Activated CD4-positive, alpha-beta memory T cell treated with anti-CD3 and anti-CD28 coated beads, Interleukin-2, amount 10 ng/mL, durations not matched to agents 7 days and 5 days (primary cell): ENCODE data around the gene BMP7. TPM values are rescaled to one million over a fixed set of nuclear protein-coding genes. Genes with fewer than 3 reads are reported as not detected.

ENCODE experiments used
- CTCF ChIA-PET: fragments of 350-600 bp; sonication (Branson Sonifier 250); formaldehyde crosslinking; loops from one replicate; lab custom pipeline; 2021; ENCODE audit warnings: antibody characterized with exemption, inconsistent platforms; lab: Charles Lee
- POLR2A ChIA-PET: fragments of 350-600 bp; sonication (Branson Sonifier 250); formaldehyde crosslinking; loops from one replicate; lab custom pipeline; 2021; ENCODE audit warnings: antibody characterized with exemption; lab: Charles Lee
- DNase-seq: peaks from one replicate; pipeline ENCODE4 v3.0.0-alpha.2; 2020
- H3K27ac Mint-ChIP-seq: one replicate; pipeline ENCODE4 v1.8.0; 2021; ENCODE audit warnings: mild to moderate bottlenecking, mixed read lengths
- H3K27me3 Mint-ChIP-seq: one replicate; pipeline ENCODE4 v1.8.0; 2021; ENCODE audit warnings: mixed read lengths
- H3K36me3 Mint-ChIP-seq: one replicate; pipeline ENCODE4 v1.8.0; 2021; ENCODE audit warnings: low read depth, mixed read lengths
- H3K4me1 Mint-ChIP-seq: one replicate; pipeline ENCODE4 v1.8.0; 2021; ENCODE audit warnings: mixed read lengths
- H3K4me3 Mint-ChIP-seq: one replicate; pipeline ENCODE4 v1.8.0; 2021; ENCODE audit warnings: mild to moderate bottlenecking, mixed read lengths
- H3K9me3 Mint-ChIP-seq: one replicate; pipeline ENCODE4 v1.8.0; 2021; ENCODE audit warnings: mixed read lengths
- total RNA-seq, 2 experiments: library from RNA; stranded (reverse); gene quantifications; one replicate each; pipeline ENCODE4 v1.2.3, GENCODE V29; 2021

BMP7 gene
- total RNA-seq, 2 experiments from 2014 or later: not detected

GRCh38 chr20:57220337-57221145 is 45.9 kb downstream of the BMP7 start:
- CTCF ChIA-PET: no interaction called here
- Mint-ChIP-seq H3K27ac (no peak overlapping the region), H3K9me3 (no peaks in the 10 kb centered on the region), H3K36me3 (no peaks in the 10 kb centered on the region), H3K4me1 (no peaks in the 10 kb centered on the region), H3K4me3 (no peak overlapping the region), H3K27me3 (no peaks in the 10 kb centered on the region)
- DNase-seq: no peak
- POLR2A ChIA-PET: no interaction called here

GRCh38 chr20:57219071-57219677 is 47.3 kb downstream of the BMP7 start:
- no peaks in the 10 kb centered on the region for H3K4me1 Mint-ChIP-seq

GRCh38 chr20:57218489-57218888 is 48.0 kb downstream of the BMP7 start:
- no peaks in the 10 kb centered on the region for H3K9me3 Mint-ChIP-seq
- peaks cover 2% of the 10 kb centered on the region for H3K27me3 Mint-ChIP-seq
- no peaks in the 10 kb centered on the region for H3K4me1 Mint-ChIP-seq
- no peaks in the 10 kb centered on the region for H3K36me3 Mint-ChIP-seq
- no peak overlapping the region for H3K27ac Mint-ChIP-seq
- POLR2A ChIA-PET: no interaction called here
- no peak overlapping the region for H3K4me3 Mint-ChIP-seq
- no peak for DNase-seq
- CTCF ChIA-PET: interaction anchor here (0.5 kb wide), 1 partner anchor 652 kb away, joined by 3 read pairs; no protein-coding TSS in a partner anchor

More at GRCh38 chr20:57219071-57219677, 47.3 kb downstream of the BMP7 start:
- Mint-ChIP-seq H3K36me3 (no peaks in the 10 kb centered on the region), H3K27ac (no peak overlapping the region), H3K4me3 (no peak overlapping the region), H3K27me3 (peaks cover 2% of the 10 kb centered on the region), H3K9me3 (no peaks in the 10 kb centered on the region)
- ChIA-PET CTCF (interaction anchor here (0.5 kb wide), 1 partner anchor 653 kb away, joined by 3 read pairs; no protein-coding TSS in a partner anchor), POLR2A (no interaction called here)
- DNase-seq: no peak

- Mint-ChIP-seq H3K4me3 (no peak overlapping the region), H3K36me3 (no peaks in the 10 kb centered on the region), H3K4me1 (no peaks in the 10 kb centered on the region), H3K9me3 (no peaks in the 10 kb centered on the region), H3K27ac (no peak overlapping the region), H3K27me3 (peaks cover 2% of the 10 kb centered on the region)
- ChIA-PET POLR2A (no interaction called here), CTCF (no interaction called here)
- no peak for DNase-seq
These were observed 48.6 kb downstream of the BMP7 start for GRCh38 chr20:57217802-57218201.

- Mint-ChIP-seq H3K9me3 (no peaks in the 10 kb centered on the region), H3K36me3 (no peaks in the 10 kb centered on the region), H3K27ac (no peak overlapping the region), H3K4me3 (no peak overlapping the region), H3K4me1 (no peaks in the 10 kb centered on the region), H3K27me3 (peaks cover 7% of the 10 kb centered on the region)
- CTCF ChIA-PET: no interaction called here
- POLR2A ChIA-PET: no interaction called here
- no peak for DNase-seq
These were observed 49.8 kb downstream of the BMP7 start for GRCh38 chr20:57216669-57217068.

- no peak overlapping the region for H3K27ac Mint-ChIP-seq
- CTCF ChIA-PET: no interaction called here
- DNase-seq: no peak
- peaks cover 9% of the 10 kb centered on the region for H3K27me3 Mint-ChIP-seq
- H3K36me3 Mint-ChIP-seq: no peaks in the 10 kb centered on the region
- POLR2A ChIA-PET: no interaction called here
- no peaks in the 10 kb centered on the region for H3K9me3 Mint-ChIP-seq
- no peak overlapping the region for H3K4me3 Mint-ChIP-seq
- no peaks in the 10 kb centered on the region for H3K4me1 Mint-ChIP-seq
These were observed 50.5 kb downstream of the BMP7 start for GRCh38 chr20:57215826-57216471.

- no peaks in the 10 kb centered on the region for H3K9me3 Mint-ChIP-seq
- DNase-seq: no peak
- ChIA-PET POLR2A (no interaction called here), CTCF (no interaction called here)
- no peaks in the 10 kb centered on the region for H3K36me3 Mint-ChIP-seq
- H3K27ac Mint-ChIP-seq: no peak overlapping the region
- peaks cover 9% of the 10 kb centered on the region for H3K27me3 Mint-ChIP-seq
- no peaks in the 10 kb centered on the region for H3K4me1 Mint-ChIP-seq
- no peak overlapping the region for H3K4me3 Mint-ChIP-seq
These were observed 51.0 kb downstream of the BMP7 start for GRCh38 chr20:57215426-57215825.

GRCh38 chr20:57214948-57215347 is 51.5 kb downstream of the BMP7 start:
- no peak for DNase-seq
- CTCF ChIA-PET: no interaction called here
- no peak overlapping the region for H3K4me3 Mint-ChIP-seq
- H3K9me3 Mint-ChIP-seq: no peaks in the 10 kb centered on the region
- no peaks in the 10 kb centered on the region for H3K36me3 Mint-ChIP-seq
- peaks cover 9% of the 10 kb centered on the region for H3K27me3 Mint-ChIP-seq
- H3K27ac Mint-ChIP-seq: no peak overlapping the region
- POLR2A ChIA-PET: no interaction called here
- H3K4me1 Mint-ChIP-seq: no peaks in the 10 kb centered on the region

GRCh38 chr20:57214427-57214826 is 52.0 kb downstream of the BMP7 start:
- H3K27me3 Mint-ChIP-seq: peaks cover 9% of the 10 kb centered on the region
- H3K27ac Mint-ChIP-seq: no peak overlapping the region
- ChIA-PET POLR2A (no interaction called here), CTCF (no interaction called here)
- no peaks in the 10 kb centered on the region for H3K9me3 Mint-ChIP-seq
- no peaks in the 10 kb centered on the region for H3K36me3 Mint-ChIP-seq
- DNase-seq: no peak
- no peak overlapping the region for H3K4me3 Mint-ChIP-seq
- no peaks in the 10 kb centered on the region for H3K4me1 Mint-ChIP-seq

- Mint-ChIP-seq H3K27ac (no peak overlapping the region), H3K4me3 (no peak overlapping the region), H3K36me3 (no peaks in the 10 kb centered on the region), H3K27me3 (peaks cover 9% of the 10 kb centered on the region), H3K9me3 (no peaks in the 10 kb centered on the region), H3K4me1 (no peaks in the 10 kb centered on the region)
- POLR2A ChIA-PET: no interaction called here
- DNase-seq: no peak
- CTCF ChIA-PET: no interaction called here
These were observed 52.5 kb downstream of the BMP7 start for GRCh38 chr20:57213924-57214323.

- Mint-ChIP-seq H3K4me3 (no peak overlapping the region), H3K27me3 (peaks cover 9% of the 10 kb centered on the region), H3K4me1 (no peaks in the 10 kb centered on the region), H3K9me3 (no peaks in the 10 kb centered on the region), H3K36me3 (no peaks in the 10 kb centered on the region), H3K27ac (no peak overlapping the region)
- CTCF ChIA-PET: no interaction called here
- DNase-seq: no peak
- POLR2A ChIA-PET: no interaction called here
These were observed 53.1 kb downstream of the BMP7 start for GRCh38 chr20:57213291-57213690.

- H3K4me1 Mint-ChIP-seq: no peaks in the 10 kb centered on the region
- no peak overlapping the region for H3K27ac Mint-ChIP-seq
- POLR2A ChIA-PET: no interaction called here
- no peaks in the 10 kb centered on the region for H3K9me3 Mint-ChIP-seq
- no peaks in the 10 kb centered on the region for H3K36me3 Mint-ChIP-seq
- H3K27me3 Mint-ChIP-seq: peaks cover 9% of the 10 kb centered on the region
- CTCF ChIA-PET: no interaction called here
- DNase-seq: no peak
- H3K4me3 Mint-ChIP-seq: no peak overlapping the region
These were observed 53.7 kb downstream of the BMP7 start for GRCh38 chr20:57212534-57213276.
